Gastroesophageal sphincter (tissue), 4 donors: ENCODE data around the gene C5orf15. TPM values are rescaled to one million over a fixed set of nuclear protein-coding genes. Genes with fewer than 3 reads are reported as not detected.
"Not testable (repeated sequence)": the region's sequence is repeated elsewhere in the genome, so short reads cannot be mapped to it uniquely, and the experiment has no call there.

Experiments used
- ATAC-seq: fragments of 150-250 bp; one replicate; pipeline ENCODE4 v1.9.1; 2016; ENCODE audit warnings: mild to moderate bottlenecking, moderate library complexity
- H3K27ac ChIP-seq, 4 donors: fragments of 200-600 bp; sonication (generic) in 3 of 4; 1 replicate in 3 of 4; 2 replicates in 1 of 4; pipeline ENCODE4 v1.5.1; 2016 to 2019
- H3K27me3 ChIP-seq: fragments of 200-600 bp; sonication (generic); one replicate; pipeline ENCODE4 v1.5.1; 2019
- H3K36me3 ChIP-seq, 2 donors: fragments of 200-600 bp; sonication (generic); one replicate each; pipeline ENCODE4 v1.5.1; 2019; ENCODE audit warnings: control low read depth in 1 of 2
- H3K4me1 ChIP-seq, 3 donors: fragments of 200-600 bp; sonication (generic); 1 replicate in 2 of 3; 2 replicates in 1 of 3; pipeline ENCODE4 v1.5.1; 2016 to 2019; ENCODE audit warnings: control low read depth in 2 of 3
- H3K4me3 ChIP-seq, 2 donors: fragments of 200-600 bp; sonication (generic); one replicate each; pipeline ENCODE4 v1.5.1; 2019; ENCODE audit warnings: mild to moderate bottlenecking in 1 of 2, moderate library complexity in 1 of 2
- H3K9me3 ChIP-seq, 3 donors: fragments of 200-600 bp; sonication (generic); one replicate each; pipeline ENCODE4 v1.5.1; 2017 to 2019; ENCODE audit warnings: control low read depth in 2 of 3
- EP300 ChIP-seq: sonication (generic); formaldehyde crosslinking; IDR thresholded peaks from one replicate; pipeline ENCODE4 v1.6.1; 2017; ENCODE audit warnings: antibody characterized with exemption, mild to moderate bottlenecking
- POLR2A ChIP-seq, 2 donors: fragments of 450-650 bp; IDR thresholded peaks; one replicate each; pipeline ENCODE4 v1.6.1; 2017; ENCODE audit warnings: antibody characterized with exemption in 2 of 2, mild to moderate bottlenecking in 2 of 2, moderate library complexity in 1 of 2
- POLR2AphosphoS5 ChIP-seq: sonication (generic); formaldehyde crosslinking; IDR thresholded peaks from one replicate; pipeline ENCODE4 v1.6.1; 2017; ENCODE audit warnings: antibody characterized with exemption
- WGBS, 2 donors: methylation state at CpG; one replicate each; pipeline ENCODE4 v1.1.5; 2018; ENCODE audit warnings: low coverage in 1 of 2; 5-methylcytosine and 5-hydroxymethylcytosine counted together
- total RNA-seq, 4 donors: library from RNA; depleted of rRNA; stranded (reverse); fragments of >200 nt; gene quantifications; one replicate each; pipeline ENCODE4 v1.1.0, GENCODE V29; 2016
- TF ChIP-seq, protein P1 (sequence below), 4 experiments: fragments of 200-600 bp in 2 of 4; fragments of 450-650 bp in 2 of 4; sonication (generic) in 1 of 4; IDR thresholded peaks; one replicate each; pipeline ENCODE4 v1.5.1; 2017 to 2019; ENCODE audit warnings: antibody characterized with exemption in 4 of 4, mild to moderate bottlenecking in 2 of 4, moderate library complexity in 2 of 4

Gene C5orf15
- total RNA-seq, 4 donors from 2014 or later = 22.2 to 38.0 (median 23.2) TPM

DNA sequence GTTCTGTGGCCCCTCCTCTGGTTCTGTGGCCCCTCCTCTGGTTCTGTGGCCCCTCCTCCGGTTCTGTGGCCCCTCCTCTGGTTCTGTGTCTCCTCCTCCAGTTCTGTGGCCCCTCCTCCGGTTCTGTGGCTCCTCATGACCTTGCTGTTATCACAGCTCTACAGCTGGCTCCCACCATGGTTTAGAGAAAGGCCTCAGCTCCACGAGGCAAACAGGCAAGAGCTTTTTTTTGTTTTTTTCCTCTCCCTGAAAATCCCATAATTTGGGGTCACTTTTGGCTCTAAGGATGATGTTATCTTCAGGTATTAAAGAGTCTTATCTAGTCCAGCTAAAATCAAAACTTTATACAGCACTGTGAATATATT is 31.8 kb downstream of the C5orf15 start:
- Histone ChIP-seq H3K9me3 (no peaks in the 10 kb centered on the region), H3K36me3 (no peaks in the 10 kb centered on the region), H3K4me1 (peaks cover 0 to 7% (median 0%) of the 10 kb centered on the region in 3 donors), H3K4me3 (no peak overlapping the region), H3K27me3 (peaks cover 5% of the 10 kb centered on the region), H3K27ac (no peak overlapping the region)
- ATAC-seq = no peak
- TF ChIP-seq, protein P1, sequence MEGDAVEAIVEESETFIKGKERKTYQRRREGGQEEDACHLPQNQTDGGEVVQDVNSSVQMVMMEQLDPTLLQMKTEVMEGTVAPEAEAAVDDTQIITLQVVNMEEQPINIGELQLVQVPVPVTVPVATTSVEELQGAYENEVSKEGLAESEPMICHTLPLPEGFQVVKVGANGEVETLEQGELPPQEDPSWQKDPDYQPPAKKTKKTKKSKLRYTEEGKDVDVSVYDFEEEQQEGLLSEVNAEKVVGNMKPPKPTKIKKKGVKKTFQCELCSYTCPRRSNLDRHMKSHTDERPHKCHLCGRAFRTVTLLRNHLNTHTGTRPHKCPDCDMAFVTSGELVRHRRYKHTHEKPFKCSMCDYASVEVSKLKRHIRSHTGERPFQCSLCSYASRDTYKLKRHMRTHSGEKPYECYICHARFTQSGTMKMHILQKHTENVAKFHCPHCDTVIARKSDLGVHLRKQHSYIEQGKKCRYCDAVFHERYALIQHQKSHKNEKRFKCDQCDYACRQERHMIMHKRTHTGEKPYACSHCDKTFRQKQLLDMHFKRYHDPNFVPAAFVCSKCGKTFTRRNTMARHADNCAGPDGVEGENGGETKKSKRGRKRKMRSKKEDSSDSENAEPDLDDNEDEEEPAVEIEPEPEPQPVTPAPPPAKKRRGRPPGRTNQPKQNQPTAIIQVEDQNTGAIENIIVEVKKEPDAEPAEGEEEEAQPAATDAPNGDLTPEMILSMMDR (IDR thresholded peaks at IDR 0.05) = no peak
- TF ChIP-seq POLR2A (IDR thresholded peaks at IDR 0.05) = no peak
- no peak for TF ChIP-seq POLR2AphosphoS5
- no peak for TF ChIP-seq EP300
- 49% methylated on average over 3 of the region's 3 CpGs; no CpG with 5 or more reads in 1 of the 2 donors for WGBS, 2 donors

GRCh38 chr5:133935991-133936650 is 32.3 kb downstream of the C5orf15 start:
- H3K27me3 ChIP-seq, H3K4me3 ChIP-seq, H3K36me3 ChIP-seq, ATAC-seq, H3K9me3 ChIP-seq, H3K27ac ChIP-seq, H3K4me1 ChIP-seq: not testable (repeated sequence)
- 87 to 94% methylated on average over 9 to 10 of the region's 10 CpGs for WGBS, 2 donors

DNA sequence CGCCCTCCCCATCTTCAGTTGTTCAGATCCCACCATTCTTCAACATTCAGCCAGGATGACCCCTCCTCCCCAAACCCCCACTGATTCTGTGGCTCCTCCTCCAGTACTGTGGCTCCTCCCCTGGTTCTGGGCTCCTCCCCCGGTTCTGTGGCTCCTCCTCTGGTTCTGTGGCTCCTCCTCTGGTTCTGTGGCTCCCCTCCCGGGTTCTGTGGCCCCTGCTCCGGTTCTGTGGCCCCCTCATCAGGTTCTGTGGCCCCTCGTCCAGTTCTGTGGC is 32.8 kb downstream of the C5orf15 start:
- H3K4me1 ChIP-seq = peaks cover 0 to 7% (median 0%) of the 10 kb centered on the region in 3 donors
- H3K27me3 ChIP-seq = no peaks in the 10 kb centered on the region
- H3K36me3 ChIP-seq = no peaks in the 10 kb centered on the region
- no peak for ATAC-seq
- H3K4me3 ChIP-seq = no peak overlapping the region
- no peaks in the 10 kb centered on the region for H3K9me3 ChIP-seq
- TF ChIP-seq POLR2AphosphoS5 = no peak
- no peak for TF ChIP-seq EP300
- TF ChIP-seq POLR2A (IDR thresholded peaks at IDR 0.05) = no peak
- TF ChIP-seq, protein P1 (IDR thresholded peaks at IDR 0.05) = no peak
- H3K27ac ChIP-seq = no peak overlapping the region
- 87 to 94% methylated on average over 4 to 5 of the region's 5 CpGs for WGBS, 2 donors

- ATAC-seq = no peak
- H3K4me1 ChIP-seq = peaks cover 0 to 7% (median 0%) of the 10 kb centered on the region in 3 donors
- H3K9me3 ChIP-seq = no peaks in the 10 kb centered on the region
- WGBS, 2 donors = no CpG with 5 or more reads among the region's 5 CpGs
- no peak overlapping the region for H3K4me3 ChIP-seq
- H3K36me3 ChIP-seq = no peaks in the 10 kb centered on the region
- TF ChIP-seq POLR2AphosphoS5 (no peak), EP300 (no peak), POLR2A (IDR thresholded peaks at IDR 0.05) (no peak)
- TF ChIP-seq, protein P1 (IDR thresholded peaks at IDR 0.05) = no peak
- no peaks in the 10 kb centered on the region for H3K27me3 ChIP-seq
- H3K27ac ChIP-seq = no peak overlapping the region
These were observed 33.4 kb downstream of the C5orf15 start for GRCh38 chr5:133934822-133935666.

GRCh38 chr5:133934311-133934710 is 34.1 kb downstream of the C5orf15 start:
- Histone ChIP-seq H3K9me3 (no peaks in the 10 kb centered on the region), H3K36me3 (no peaks in the 10 kb centered on the region), H3K27me3 (no peaks in the 10 kb centered on the region), H3K27ac (no peak overlapping the region), H3K4me3 (no peak overlapping the region), H3K4me1 (peaks cover 0 to 7% (median 0%) of the 10 kb centered on the region in 3 donors)
- 90 to 100% methylated on average over 1 to 2 of the region's 5 CpGs for WGBS, 2 donors
- ATAC-seq = no peak
- TF ChIP-seq, protein P1 (IDR thresholded peaks at IDR 0.05) = no peak
- TF ChIP-seq POLR2A (IDR thresholded peaks at IDR 0.05) (no peak), EP300 (no peak), POLR2AphosphoS5 (no peak)
